GM10248 (cell line): ENCODE results near the gene SP1.

Experiments used
- CTCF ChIA-PET: fragments of 300-600 bp; sonication (Branson Sonifier 250); formaldehyde crosslinking; extraction: SDS; loops from one replicate; lab custom pipeline; 2021; ENCODE audit warnings: antibody characterized with exemption; lab: Yijun Ruan, JAX
- POLR2A ChIA-PET: fragments of 350-650 bp; sonication (Branson Sonifier 250); formaldehyde crosslinking; extraction: SDS; loops from one replicate; lab custom pipeline; 2020; ENCODE audit warnings: antibody characterized with exemption; lab: Yijun Ruan, JAX
- DNase-seq: peaks from one replicate; pipeline ENCODE4 v3.0.0; 2012; ENCODE audit errors: extremely low spot score
- CTCF ChIP-seq: IDR thresholded peaks from 2 replicates; pipeline ENCODE4 v1.5.1; 2012; ENCODE audit warnings: mild to moderate bottlenecking, low read depth; ENCODE audit errors: extremely low read depth, missing control alignments, control extremely low read depth

Gene SP1

GRCh38 chr12:53336181-53336681, 43.7 kb upstream of the SP1 start, which contains the start of gene SP7:
Gene SP7 (minus strand): TSS chr12:53336354. CDS start chr12:53335646, 708 bp downstream.
- no peak for TF ChIP-seq CTCF
- no peak for DNase-seq
- POLR2A ChIA-PET, result no interaction called here
- CTCF ChIA-PET, result interaction anchor here (0.7 to 7.5 kb wide), 4 partner anchors 9 to 17 kb away, joined by 3 to 74 read pairs (median 16); partner anchors contain the start of gene AAAS

GRCh38 chr12:53338017-53338416, 42.0 kb upstream of the SP1 start:
- DNase-seq, result no peak
- no peak for TF ChIP-seq CTCF
- ChIA-PET POLR2A (no interaction called here), CTCF (no interaction called here)

GRCh38 chr12:53338916-53339315, 41.1 kb upstream of the SP1 start:
- DNase-seq, result no peak
- no peak for TF ChIP-seq CTCF
- ChIA-PET CTCF (interaction anchor here (1.3 kb wide), 1 partner anchor 18 kb away, joined by 4 read pairs; no protein-coding TSS in a partner anchor), POLR2A (no interaction called here)

GRCh38 chr12:53340398-53340797, 39.6 kb upstream of the SP1 start:
- TF ChIP-seq CTCF, result no peak
- DNase-seq, result no peak
- POLR2A ChIA-PET, result no interaction called here
- CTCF ChIA-PET, result interaction anchor here (0.9 to 2.0 kb wide), 7 partner anchors 10 to 75 kb away, joined by 3 to 11 read pairs (median 4); partner anchors contain the start of gene AAAS

- no peak for DNase-seq
- no peak for TF ChIP-seq CTCF
- CTCF ChIA-PET, result interaction anchor here (3.8 to 18.4 kb wide), 4 partner anchors 11 to 129 kb away, joined by 28 to 442 read pairs (median 211); partner anchors contain the start of genes AAAS and AMHR2
- POLR2A ChIA-PET, result no interaction called here
Measured at GRCh38 chr12:53343449-53343848, 36.5 kb upstream of the SP1 start.

GRCh38 chr12:53343969-53344368, 36.0 kb upstream of the SP1 start:
- no peak for DNase-seq
- POLR2A ChIA-PET, result interaction anchor here (1.2 to 1.8 kb wide), 2 partner anchors 19 to 35 kb away, joined by 3 to 13 read pairs; no protein-coding TSS in a partner anchor
- CTCF ChIA-PET, result interaction anchor here (1.0 to 18.4 kb wide), 13 partner anchors 9 to 169 kb away, joined by 3 to 442 read pairs (median 19); partner anchors contain the start of genes AAAS, AMHR2, NPFF and SP7

More at GRCh38 chr12:53343969-53344368, 36.0 kb upstream of the SP1 start:
- no peak for TF ChIP-seq CTCF
